A673 (cell line): ENCODE measurements around the gene LRP6.

ENCODE experiments used
- CTCF ChIP-seq: fragments of 300-800, 200-600 bp; sonication (generic); conservative IDR thresholded peaks from 2 replicates; pipeline ENCODE4 v1.5.1; 2017; ENCODE audit warnings: low read depth, mild to moderate bottlenecking, antibody characterized with exemption, low read length, moderate library complexity, mixed read lengths
- EZH2 ChIP-seq: fragments of 200-600 bp; sonication (generic); IDR thresholded peaks from 2 replicates; pipeline ENCODE4 v1.6.1; 2017; ENCODE audit warnings: borderline replicate concordance, low read depth, mild to moderate bottlenecking, mixed read lengths, antibody characterized with exemption, low read length; ENCODE audit not compliant: poor library complexity, severe bottlenecking

- TF ChIP-seq CTCF (no peak), EZH2 (no peak)
These were observed 71.8 kb downstream of the LRP6 start for GRCh38 chr12:12195081-12195480.
